WTC11 (cell line): ENCODE measurements around the gene CAPN2. TPM values are rescaled to one million over a fixed set of nuclear protein-coding genes. Genes with fewer than 3 reads are reported as not detected.

Experiments
- ATAC-seq: fragments of 200-7000 bp; cut with Tn5 transposase; 2 replicates; pipeline ENCODE4 v1.10.0; 2021; ENCODE audit warnings: mild to moderate bottlenecking, moderate library complexity
- CTCF ChIA-PET: fragments of 300-600 bp; sonication (Branson Sonifier 250); formaldehyde crosslinking; loops from one replicate; lab custom pipeline; 2021; ENCODE audit warnings: antibody characterized with exemption; lab: Charles Lee
- POLR2A ChIA-PET: fragments of 350-600 bp; sonication (Branson Sonifier 250); formaldehyde crosslinking; loops from one replicate; lab custom pipeline; 2021; ENCODE audit warnings: antibody characterized with exemption; lab: Charles Lee
- DNase-seq: peaks from one replicate; pipeline ENCODE4 v3.0.0; 2021; ENCODE audit warnings: low spot score
- H3K27ac Mint-ChIP-seq: 2 replicates; pipeline ENCODE4 v1.8.0; 2021; ENCODE audit warnings: mixed read lengths
- H3K27me3 Mint-ChIP-seq: 2 replicates; pipeline ENCODE4 v1.8.0; 2021; ENCODE audit warnings: low read depth, mild to moderate bottlenecking, moderate library complexity, mixed read lengths
- H3K36me3 Mint-ChIP-seq: 2 replicates; pipeline ENCODE4 v1.8.0; 2021; ENCODE audit warnings: mixed read lengths
- H3K4me1 Mint-ChIP-seq: 2 replicates; pipeline ENCODE4 v1.8.0; 2022; ENCODE audit warnings: mixed read lengths
- H3K4me3 Mint-ChIP-seq: 2 replicates; pipeline ENCODE4 v1.8.0; 2021; ENCODE audit warnings: mild to moderate bottlenecking, moderate library complexity, mixed read lengths
- H3K9me3 Mint-ChIP-seq: 2 replicates; pipeline ENCODE4 v1.8.0; 2021; ENCODE audit warnings: mixed read lengths
- ARID4B ChIP-seq: sonication (generic); formaldehyde crosslinking; IDR thresholded peaks from 2 replicates; pipeline ENCODE4 v1.8.0; 2023; ENCODE audit warnings: missing genetic modification reagents, mild to moderate bottlenecking, borderline replicate concordance
- ATF2 ChIP-seq: sonication (generic); formaldehyde crosslinking; IDR thresholded peaks from 2 replicates; pipeline ENCODE4 v1.8.1; 2022; ENCODE audit warnings: low read depth, missing genetic modification reagents, borderline replicate concordance
- E2F5 ChIP-seq: sonication (generic); formaldehyde crosslinking; IDR thresholded peaks from 2 replicates; pipeline ENCODE4 v1.8.1; 2022; ENCODE audit warnings: mild to moderate bottlenecking, moderate library complexity, missing genetic modification reagents
- GTF2I ChIP-seq: fragments of 250-450 bp; sonication (Bioruptor Pico); conservative IDR thresholded peaks from 2 replicates; pipeline ENCODE4 v1.4.0; 2021; ENCODE audit warnings: mild to moderate bottlenecking
- NFATC4 ChIP-seq: fragments of 250-450 bp; sonication (Bioruptor Pico); IDR thresholded peaks from 2 replicates; pipeline ENCODE4 v1.9.0; 2021; ENCODE audit warnings: mild to moderate bottlenecking
- TEAD4 ChIP-seq: sonication (generic); formaldehyde crosslinking; IDR thresholded peaks from 2 replicates; pipeline ENCODE4 v1.8.0; 2022; ENCODE audit warnings: mild to moderate bottlenecking, missing genetic modification reagents
- ZSCAN18 ChIP-seq: fragments of 250-450 bp; sonication (Bioruptor Pico); IDR thresholded peaks from 2 replicates; pipeline ENCODE4 v2.1.2; 2022; ENCODE audit warnings: mild to moderate bottlenecking, moderate library complexity
- total RNA-seq: library from RNA; stranded (reverse); gene quantifications from 3 replicates; pipeline ENCODE4 v1.2.3, GENCODE V29; 2021
- TF ChIP-seq, protein P1 (sequence below): sonication (generic); formaldehyde crosslinking; IDR thresholded peaks from 2 replicates; pipeline ENCODE4 v1.8.0; 2022; ENCODE audit warnings: mild to moderate bottlenecking, missing genetic modification reagents
- TF ChIP-seq, protein P2 (sequence below): sonication (generic); formaldehyde crosslinking; IDR thresholded peaks from 2 replicates; pipeline ENCODE4 v1.8.1; 2022; ENCODE audit warnings: mild to moderate bottlenecking, missing genetic modification reagents, moderate library complexity, borderline replicate concordance
- TF ChIP-seq, protein P3 (sequence below): sonication (generic); formaldehyde crosslinking; IDR thresholded peaks from 2 replicates; pipeline ENCODE4 v1.8.0; 2023; ENCODE audit warnings: mild to moderate bottlenecking, missing genetic modification reagents

CAPN2 gene
- total RNA-seq, 1 experiment from 2014 or later: 21.3 TPM

DNA sequence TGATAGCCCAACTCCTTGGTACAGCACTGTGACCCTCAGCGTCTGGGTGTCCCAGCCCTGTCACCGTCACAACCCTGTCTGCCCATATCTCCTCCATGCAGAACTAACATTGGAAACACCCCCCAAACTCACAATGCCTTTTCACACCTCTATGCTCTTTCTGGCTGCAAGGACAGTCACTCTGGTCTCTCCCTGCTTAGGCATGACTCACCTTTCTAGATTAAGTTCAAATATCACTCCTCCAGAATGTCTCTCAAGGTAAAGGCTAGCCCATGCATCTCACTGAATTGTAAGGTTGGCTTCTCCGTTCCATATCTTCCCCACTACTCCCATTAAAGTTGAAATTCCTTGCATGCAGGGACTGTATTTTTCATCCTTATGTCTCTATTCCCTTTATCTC is 29.8 kb upstream of the CAPN2 start:
- DNase-seq: no peak
- Mint-ChIP-seq H3K4me3 (no peak overlapping the region), H3K36me3 (no peaks in the 10 kb centered on the region), H3K4me1 (no peaks in the 10 kb centered on the region), H3K9me3 (peaks cover 5% of the 10 kb centered on the region), H3K27ac (no peak overlapping the region), H3K27me3 (peaks cover 3% of the 10 kb centered on the region)
- ChIA-PET CTCF (interaction anchor here (1.6 to 6.4 kb wide), 3 partner anchors 59 to 547 kb away, joined by 4 to 70 read pairs (median 51); no protein-coding TSS in a partner anchor), POLR2A (no interaction called here)
- no peak for ATAC-seq
- TF ChIP-seq E2F5 (CRISPR knock-in tag) (no peak), ATF2 (CRISPR knock-in tag) (no peak), ARID4B (CRISPR knock-in tag) (no peak), TEAD4 (CRISPR knock-in tag) (no peak), GTF2I (CRISPR knock-in tag) (no peak), ZSCAN18 (CRISPR knock-in tag) (no peak), NFATC4 (CRISPR knock-in tag) (no peak)
- TF ChIP-seq, protein P1, sequence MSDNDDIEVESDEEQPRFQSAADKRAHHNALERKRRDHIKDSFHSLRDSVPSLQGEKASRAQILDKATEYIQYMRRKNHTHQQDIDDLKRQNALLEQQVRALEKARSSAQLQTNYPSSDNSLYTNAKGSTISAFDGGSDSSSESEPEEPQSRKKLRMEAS (CRISPR knock-in tag): no peak
- TF ChIP-seq, protein P2, sequence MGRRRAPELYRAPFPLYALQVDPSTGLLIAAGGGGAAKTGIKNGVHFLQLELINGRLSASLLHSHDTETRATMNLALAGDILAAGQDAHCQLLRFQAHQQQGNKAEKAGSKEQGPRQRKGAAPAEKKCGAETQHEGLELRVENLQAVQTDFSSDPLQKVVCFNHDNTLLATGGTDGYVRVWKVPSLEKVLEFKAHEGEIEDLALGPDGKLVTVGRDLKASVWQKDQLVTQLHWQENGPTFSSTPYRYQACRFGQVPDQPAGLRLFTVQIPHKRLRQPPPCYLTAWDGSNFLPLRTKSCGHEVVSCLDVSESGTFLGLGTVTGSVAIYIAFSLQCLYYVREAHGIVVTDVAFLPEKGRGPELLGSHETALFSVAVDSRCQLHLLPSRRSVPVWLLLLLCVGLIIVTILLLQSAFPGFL (CRISPR knock-in tag): no peak
- TF ChIP-seq, protein P3, sequence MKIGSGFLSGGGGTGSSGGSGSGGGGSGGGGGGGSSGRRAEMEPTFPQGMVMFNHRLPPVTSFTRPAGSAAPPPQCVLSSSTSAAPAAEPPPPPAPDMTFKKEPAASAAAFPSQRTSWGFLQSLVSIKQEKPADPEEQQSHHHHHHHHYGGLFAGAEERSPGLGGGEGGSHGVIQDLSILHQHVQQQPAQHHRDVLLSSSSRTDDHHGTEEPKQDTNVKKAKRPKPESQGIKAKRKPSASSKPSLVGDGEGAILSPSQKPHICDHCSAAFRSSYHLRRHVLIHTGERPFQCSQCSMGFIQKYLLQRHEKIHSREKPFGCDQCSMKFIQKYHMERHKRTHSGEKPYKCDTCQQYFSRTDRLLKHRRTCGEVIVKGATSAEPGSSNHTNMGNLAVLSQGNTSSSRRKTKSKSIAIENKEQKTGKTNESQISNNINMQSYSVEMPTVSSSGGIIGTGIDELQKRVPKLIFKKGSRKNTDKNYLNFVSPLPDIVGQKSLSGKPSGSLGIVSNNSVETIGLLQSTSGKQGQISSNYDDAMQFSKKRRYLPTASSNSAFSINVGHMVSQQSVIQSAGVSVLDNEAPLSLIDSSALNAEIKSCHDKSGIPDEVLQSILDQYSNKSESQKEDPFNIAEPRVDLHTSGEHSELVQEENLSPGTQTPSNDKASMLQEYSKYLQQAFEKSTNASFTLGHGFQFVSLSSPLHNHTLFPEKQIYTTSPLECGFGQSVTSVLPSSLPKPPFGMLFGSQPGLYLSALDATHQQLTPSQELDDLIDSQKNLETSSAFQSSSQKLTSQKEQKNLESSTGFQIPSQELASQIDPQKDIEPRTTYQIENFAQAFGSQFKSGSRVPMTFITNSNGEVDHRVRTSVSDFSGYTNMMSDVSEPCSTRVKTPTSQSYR: no peak
